Esophagus muscularis mucosa (tissue), 3 donors: ENCODE results near the gene PRMT7.

Experiments
- CTCF ChIP-seq, 3 experiments: fragments of 200-600 bp in 2 of 3; fragments of 450-650 bp in 1 of 3; sonication (generic) in 2 of 3; IDR thresholded peaks; one replicate each; pipeline ENCODE4 v1.5.1; 2017 to 2019; ENCODE audit warnings: antibody characterized with exemption in 3 of 3, mild to moderate bottlenecking in 2 of 3, moderate library complexity in 1 of 3
- POLR2A ChIP-seq: fragments of 450-650 bp; IDR thresholded peaks from one replicate; pipeline ENCODE4 v1.6.1; 2017; ENCODE audit warnings: antibody characterized with exemption, moderate library complexity, mild to moderate bottlenecking, low read depth

DNA sequence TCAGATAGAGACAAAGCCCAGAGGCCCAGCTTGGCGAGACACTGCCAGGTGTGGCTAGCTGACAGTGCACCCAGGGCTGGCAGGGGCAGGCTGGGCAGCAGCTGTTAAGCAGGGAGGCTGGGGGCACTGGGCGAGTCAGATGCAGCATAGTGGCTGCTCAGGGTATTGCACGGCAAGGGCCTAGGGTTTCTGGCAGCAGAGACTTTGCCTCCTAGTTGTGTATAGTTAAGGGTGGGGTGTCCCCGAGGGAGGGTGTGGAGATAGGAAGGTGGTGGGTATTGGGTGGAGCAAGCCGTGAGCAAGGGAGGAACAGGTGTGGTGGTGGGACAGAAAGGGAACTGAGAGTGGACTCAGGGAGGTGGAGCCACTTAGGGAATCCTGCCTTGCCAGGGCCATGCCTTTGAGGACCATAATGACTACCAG lies 71.5 kb downstream of the PRMT7 start:
- TF ChIP-seq CTCF (IDR thresholded peaks at IDR 0.05): no peak
- no peak for TF ChIP-seq POLR2A
